GM12878 (cell line): ENCODE measurements around the gene STARD3. TPM values are rescaled to one million over a fixed set of nuclear protein-coding genes. Genes with fewer than 3 reads are reported as not detected.

Experiments
- ATF2 ChIP-seq: IDR thresholded peaks from 2 replicates; pipeline ENCODE4 v1.6.1; 2012; ENCODE audit warnings: low read length, inconsistent platforms
- ETV6 ChIP-seq, 2 experiments: fragments of 450-650 bp in 1 of 2; IDR thresholded peaks in 1 of 2; conservative IDR thresholded peaks in 1 of 2; 2 replicates each; pipeline ENCODE4 v1.6.1; 2014; ENCODE audit warnings: antibody characterized with exemption in 1 of 2, borderline replicate concordance in 1 of 2, low read depth in 1 of 2, mild to moderate bottlenecking in 1 of 2, moderate library complexity in 1 of 2
- FOXM1 ChIP-seq: IDR thresholded peaks from 2 replicates; pipeline ENCODE4 v1.6.1; 2012; ENCODE audit warnings: low read depth, mild to moderate bottlenecking, inconsistent platforms, low read length, moderate library complexity
- IKZF2 ChIP-seq, 2 experiments: fragments of 450-650 bp; IDR thresholded peaks; 2 replicates each; pipeline ENCODE4 v1.6.1; 2017; ENCODE audit warnings: mild to moderate bottlenecking in 2 of 2, moderate library complexity in 2 of 2
- KLF5 ChIP-seq: fragments of 450-650 bp; IDR thresholded peaks from 2 replicates; pipeline ENCODE4 v1.6.1; 2014; ENCODE audit warnings: mild to moderate bottlenecking; ENCODE audit not compliant: partially characterized antibody
- PAX8 ChIP-seq: fragments of 450-650 bp; IDR thresholded peaks from 2 replicates; pipeline ENCODE4 v1.6.1; 2017; ENCODE audit warnings: mild to moderate bottlenecking, moderate library complexity
- POLR2A ChIP-seq: IDR thresholded peaks from 2 replicates; pipeline ENCODE4 v1.6.1; 2011; ENCODE audit warnings: low read depth, mild to moderate bottlenecking, low read length
- SMAD5 ChIP-seq: IDR thresholded peaks from 2 replicates; pipeline ENCODE4 v1.6.1; 2016; ENCODE audit warnings: antibody characterized with exemption, low read depth
- STAT3 ChIP-seq: IDR thresholded peaks from 2 replicates; pipeline ENCODE4 v1.6.1; 2011; ENCODE audit warnings: low read depth, low read length, improper control_type of control experiment
- ZBTB4 ChIP-seq: fragments of 450-650 bp; formaldehyde crosslinking; IDR thresholded peaks from 2 replicates; pipeline ENCODE4 v1.4.0; 2022; ENCODE audit warnings: mild to moderate bottlenecking, moderate library complexity
- ZNF274 ChIP-seq: IDR thresholded peaks from one replicate; pipeline ENCODE4 v1.8.0; 2011; ENCODE audit not compliant: insufficient read length, insufficient read depth
- ZNF687 ChIP-seq: fragments of 450-650 bp; IDR thresholded peaks from 2 replicates; pipeline ENCODE4 v1.6.1; 2017; ENCODE audit warnings: mild to moderate bottlenecking, moderate library complexity
- polyA plus RNA-seq, 11 experiments: library from polyadenylated mRNA; depleted of rRNA in 4 of 11; unstranded in 6 of 11; stranded (reverse) in 5 of 11; fragments of >200 nt; fragmentation: Nextera tagmentation in 4 of 11; fragmentation: Illumina TruSeq in 1 of 11; extraction: Ambion mirVana in 4 of 11; extraction: Trizol in 1 of 11; gene quantifications; 1 replicate in 1 of 11; 2 replicates in 10 of 11; pipeline versions ENCODE4 v1.2.1 to v1.2.3, GENCODE V29; 2011 to 2016; ENCODE audit warnings: inconsistent platforms in 2 of 11, missing spikeins in 2 of 11, low read depth in 1 of 11
- total RNA-seq, 4 experiments: library from RNA; depleted of rRNA in 3 of 4; stranded (reverse); fragments of >200 nt in 3 of 4; fragmentation: Illumina TruSeq in 1 of 4; extraction: Trizol in 1 of 4; gene quantifications; 2 replicates each; pipeline versions ENCODE4 v1.2.1 to v1.2.3, GENCODE V29; 2013 to 2021
- TF ChIP-seq, protein P1 (sequence below): fragments of 150-350 bp; IDR thresholded peaks from 2 replicates; pipeline ENCODE4 v1.6.1; 2016; ENCODE audit warnings: low read depth, low read length

Gene STARD3
- total and polyA plus RNA-seq, 10 of the 15 experiments (the other 5 are each of a cell fraction or from before 2014, with no cell fraction given): 0.08 to 62.7 (median 27.5) TPM

DNA sequence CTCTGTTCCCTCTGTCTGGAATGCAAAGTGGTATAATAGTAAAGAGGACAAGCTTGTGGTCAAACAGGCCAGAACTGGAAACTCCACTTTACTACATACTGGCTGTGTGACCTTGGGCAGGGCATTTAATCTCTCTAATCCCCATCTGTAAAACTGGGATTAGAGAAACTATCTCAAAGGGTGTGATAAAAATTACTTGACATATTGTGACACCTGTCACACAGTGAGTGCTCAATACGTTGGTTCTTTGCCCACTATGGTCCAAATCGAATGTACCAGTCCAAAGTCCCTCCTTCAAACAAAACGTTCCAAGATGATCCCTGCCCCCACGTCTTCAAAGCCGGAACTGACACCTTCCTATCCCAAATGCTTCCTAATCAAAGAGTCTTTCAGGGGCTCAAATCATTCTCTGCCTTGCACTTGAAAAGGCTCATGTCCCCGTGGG is 50.2 kb downstream of the STARD3 start (continued):
- TF ChIP-seq, protein P1, sequence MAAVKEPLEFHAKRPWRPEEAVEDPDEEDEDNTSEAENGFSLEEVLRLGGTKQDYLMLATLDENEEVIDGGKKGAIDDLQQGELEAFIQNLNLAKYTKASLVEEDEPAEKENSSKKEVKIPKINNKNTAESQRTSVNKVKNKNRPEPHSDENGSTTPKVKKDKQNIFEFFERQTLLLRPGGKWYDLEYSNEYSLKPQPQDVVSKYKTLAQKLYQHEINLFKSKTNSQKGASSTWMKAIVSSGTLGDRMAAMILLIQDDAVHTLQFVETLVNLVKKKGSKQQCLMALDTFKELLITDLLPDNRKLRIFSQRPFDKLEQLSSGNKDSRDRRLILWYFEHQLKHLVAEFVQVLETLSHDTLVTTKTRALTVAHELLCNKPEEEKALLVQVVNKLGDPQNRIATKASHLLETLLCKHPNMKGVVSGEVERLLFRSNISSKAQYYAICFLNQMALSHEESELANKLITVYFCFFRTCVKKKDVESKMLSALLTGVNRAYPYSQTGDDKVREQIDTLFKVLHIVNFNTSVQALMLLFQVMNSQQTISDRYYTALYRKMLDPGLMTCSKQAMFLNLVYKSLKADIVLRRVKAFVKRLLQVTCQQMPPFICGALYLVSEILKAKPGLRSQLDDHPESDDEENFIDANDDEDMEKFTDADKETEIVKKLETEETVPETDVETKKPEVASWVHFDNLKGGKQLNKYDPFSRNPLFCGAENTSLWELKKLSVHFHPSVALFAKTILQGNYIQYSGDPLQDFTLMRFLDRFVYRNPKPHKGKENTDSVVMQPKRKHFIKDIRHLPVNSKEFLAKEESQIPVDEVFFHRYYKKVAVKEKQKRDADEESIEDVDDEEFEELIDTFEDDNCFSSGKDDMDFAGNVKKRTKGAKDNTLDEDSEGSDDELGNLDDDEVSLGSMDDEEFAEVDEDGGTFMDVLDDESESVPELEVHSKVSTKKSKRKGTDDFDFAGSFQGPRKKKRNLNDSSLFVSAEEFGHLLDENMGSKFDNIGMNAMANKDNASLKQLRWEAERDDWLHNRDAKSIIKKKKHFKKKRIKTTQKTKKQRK: no peak
- TF ChIP-seq POLR2A: no peak
- no peak for TF ChIP-seq ZNF274
- TF ChIP-seq STAT3: no peak
- TF ChIP-seq IKZF2 (IDR thresholded peaks at IDR 0.05): no peak
- no peak for TF ChIP-seq FOXM1
- no peak for TF ChIP-seq SMAD5
- TF ChIP-seq ZNF687: no peak
- no peak for TF ChIP-seq PAX8
- TF ChIP-seq ETV6 (conservative IDR thresholded peaks at IDR 0.05 in 1 of 2, IDR thresholded peaks at IDR 0.05 in 1 of 2; ENCODE audit: borderline replicate concordance in 1 of 2, low read depth in 1 of 2): no peak
- no peak for TF ChIP-seq ZBTB4 (CRISPR knock-in tag)
- TF ChIP-seq ATF2: no peak
- no peak for TF ChIP-seq KLF5
